GM10266 (cell line): ENCODE measurements around the gene PCDHB15.
"Not testable (repeated sequence)": the region's sequence is repeated elsewhere in the genome, so short reads cannot be mapped to it uniquely, and the experiment has no call there.

Source experiments
- DNase-seq: peaks from one replicate; pipeline ENCODE4 v3.0.0; 2012; ENCODE audit errors: extremely low spot score
- CTCF ChIP-seq: IDR thresholded peaks from 2 replicates; pipeline ENCODE4 v1.5.1; 2012; ENCODE audit warnings: mild to moderate bottlenecking, low read depth; ENCODE audit not compliant: control insufficient read depth, insufficient read depth; ENCODE audit errors: missing control alignments

Gene PCDHB15

GRCh38 chr5:141223112-141223783, 21.9 kb upstream of the PCDHB15 start, which contains the start of gene PCDHB14:
Gene PCDHB14, plus strand, starts transcription at chr5:141223343. Its CDS starts 163 bp downstream, at chr5:141223506.
- DNase-seq = no peak
- TF ChIP-seq CTCF = no peak

GRCh38 chr5:141224844-141225243, 20.4 kb upstream of the PCDHB15 start:
- not testable (repeated sequence) for DNase-seq

- not testable (repeated sequence) for DNase-seq
Observed at GRCh38 chr5:141225421-141225820, 19.8 kb upstream of the PCDHB15 start.

- DNase-seq = no peak
Observed at GRCh38 chr5:141234109-141234667, 11.0 kb upstream of the PCDHB15 start.

GRCh38 chr5:141235922-141236321, 9.3 kb upstream of the PCDHB15 start:
- not testable (repeated sequence) for DNase-seq

More at GRCh38 chr5:141234109-141234667, 11.0 kb upstream of the PCDHB15 start:
- TF ChIP-seq CTCF = no peak

- no peak for DNase-seq
- no peak for TF ChIP-seq CTCF
Observed at GRCh38 chr5:141236516-141237313, 8.5 kb upstream of the PCDHB15 start.

- no peak for TF ChIP-seq CTCF
- no peak for DNase-seq
Observed at GRCh38 chr5:141241496-141241895, 3.7 kb upstream of the PCDHB15 start.

GRCh38 chr5:141246971-141247370, 1.8 kb downstream of the PCDHB15 start:
- DNase-seq = not testable (repeated sequence)

GRCh38 chr5:141247434-141247833, 2.2 kb downstream of the PCDHB15 start:
- not testable (repeated sequence) for DNase-seq

GRCh38 chr5:141250576-141250975, 5.4 kb downstream of the PCDHB15 start:
- no peak for TF ChIP-seq CTCF
- no peak for DNase-seq
